ENCODE measurements around the gene CST11.
A peak's percentile ranks its signal among the peaks of the same experiment; 100 is the strongest.

The CST11 gene

DNA sequence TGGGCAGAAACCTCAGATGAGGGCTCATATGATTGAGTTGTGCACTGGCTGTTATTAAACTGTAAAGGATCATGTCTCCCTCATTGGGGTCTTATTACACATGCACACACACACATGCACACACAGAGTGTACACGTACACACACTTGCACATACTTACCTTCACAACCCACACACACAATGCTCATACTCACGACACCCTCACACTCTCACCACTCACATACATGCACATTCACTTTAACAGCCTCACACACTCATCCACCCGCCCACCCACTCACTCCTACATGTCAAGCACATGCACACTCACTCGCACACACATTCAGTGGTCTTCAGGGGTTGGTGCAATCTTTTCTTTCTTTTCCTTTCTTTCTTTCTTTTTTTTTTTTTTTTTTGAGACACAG lies 7.8 kb downstream of the CST11 start:
- Mint-ChIP-seq H3K27ac (no peak overlapping the region), H3K36me3 (ENCODE audit: low read depth) (no peaks in the 10 kb centered on the region), H3K4me3 (no peak overlapping the region), H3K9me3 (no peaks in the 10 kb centered on the region), H3K27me3 (ENCODE audit: low read depth, poor library complexity) (peaks cover 14% of the 10 kb centered on the region), H3K4me1 (peaks cover 8% of the 10 kb centered on the region)
- TF ChIP-seq, protein P1, sequence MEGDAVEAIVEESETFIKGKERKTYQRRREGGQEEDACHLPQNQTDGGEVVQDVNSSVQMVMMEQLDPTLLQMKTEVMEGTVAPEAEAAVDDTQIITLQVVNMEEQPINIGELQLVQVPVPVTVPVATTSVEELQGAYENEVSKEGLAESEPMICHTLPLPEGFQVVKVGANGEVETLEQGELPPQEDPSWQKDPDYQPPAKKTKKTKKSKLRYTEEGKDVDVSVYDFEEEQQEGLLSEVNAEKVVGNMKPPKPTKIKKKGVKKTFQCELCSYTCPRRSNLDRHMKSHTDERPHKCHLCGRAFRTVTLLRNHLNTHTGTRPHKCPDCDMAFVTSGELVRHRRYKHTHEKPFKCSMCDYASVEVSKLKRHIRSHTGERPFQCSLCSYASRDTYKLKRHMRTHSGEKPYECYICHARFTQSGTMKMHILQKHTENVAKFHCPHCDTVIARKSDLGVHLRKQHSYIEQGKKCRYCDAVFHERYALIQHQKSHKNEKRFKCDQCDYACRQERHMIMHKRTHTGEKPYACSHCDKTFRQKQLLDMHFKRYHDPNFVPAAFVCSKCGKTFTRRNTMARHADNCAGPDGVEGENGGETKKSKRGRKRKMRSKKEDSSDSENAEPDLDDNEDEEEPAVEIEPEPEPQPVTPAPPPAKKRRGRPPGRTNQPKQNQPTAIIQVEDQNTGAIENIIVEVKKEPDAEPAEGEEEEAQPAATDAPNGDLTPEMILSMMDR (IDR thresholded peaks at IDR 0.05), result no peak
- DNase-seq, result no peak

DNA sequence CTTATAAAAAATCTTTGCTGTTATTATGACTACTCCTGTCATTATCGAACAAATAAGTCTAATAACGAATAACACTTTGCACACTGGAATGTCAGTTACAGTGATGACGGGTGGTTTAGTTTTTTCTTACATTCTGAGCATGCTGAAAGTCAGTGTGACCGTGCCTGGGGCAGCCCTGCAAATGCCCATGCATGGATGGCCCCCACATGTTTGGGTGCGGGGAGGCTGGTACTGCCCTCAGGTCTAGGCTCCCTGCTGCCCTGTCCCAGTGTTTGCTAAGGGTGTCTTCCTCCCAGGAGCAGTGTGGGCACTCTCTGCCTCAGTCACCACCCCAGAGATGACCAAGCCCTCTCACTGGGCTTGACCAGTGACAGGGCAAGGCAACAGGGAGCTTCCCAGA lies 10.2 kb downstream of the CST11 start:
- Mint-ChIP-seq H3K36me3 (ENCODE audit: low read depth) (no peaks in the 10 kb centered on the region), H3K4me3 (no peak overlapping the region), H3K27me3 (ENCODE audit: low read depth, poor library complexity) (peaks cover 17% of the 10 kb centered on the region), H3K9me3 (no peaks in the 10 kb centered on the region), H3K4me1 (peaks cover 8% of the 10 kb centered on the region), H3K27ac (no peak overlapping the region)
- DNase-seq, result no peak
- TF ChIP-seq, protein P1 (IDR thresholded peaks at IDR 0.05), result no peak

DNA sequence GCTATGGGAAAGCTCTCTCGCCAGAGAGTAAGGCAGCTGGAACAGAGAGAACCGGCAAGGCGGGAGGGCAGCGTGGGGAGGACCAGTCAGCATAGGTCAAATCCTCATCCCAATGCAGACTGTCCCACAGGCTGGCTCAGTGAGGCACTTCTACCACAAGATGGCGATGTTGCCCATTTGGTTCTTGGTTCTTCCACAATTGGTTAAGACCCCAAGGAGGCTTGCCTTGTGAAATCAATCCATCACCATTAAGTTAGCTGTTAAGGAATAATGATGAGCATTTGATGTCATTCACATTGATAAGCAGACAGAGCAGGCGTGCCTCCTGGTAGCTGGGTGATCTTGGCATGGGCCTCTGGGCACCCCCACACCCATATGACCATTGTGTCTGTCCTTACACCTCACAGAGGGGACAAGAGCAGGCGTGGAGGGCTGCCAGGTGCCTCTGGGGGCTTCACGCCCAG lies 10.8 kb downstream of the CST11 start:
- H3K27me3 Mint-ChIP-seq (ENCODE audit: low read depth, poor library complexity), result peaks cover 17% of the 10 kb centered on the region
- peaks cover 8% of the 10 kb centered on the region for H3K4me1 Mint-ChIP-seq
- DNase-seq, result peak; percentile 85
- H3K4me3 Mint-ChIP-seq, result no peak overlapping the region
- TF ChIP-seq, protein P1 (IDR thresholded peaks at IDR 0.05), result peak; percentile 93
- H3K27ac Mint-ChIP-seq, result no peak overlapping the region
- no peaks in the 10 kb centered on the region for H3K36me3 Mint-ChIP-seq (ENCODE audit: low read depth)
- no peaks in the 10 kb centered on the region for H3K9me3 Mint-ChIP-seq

DNA sequence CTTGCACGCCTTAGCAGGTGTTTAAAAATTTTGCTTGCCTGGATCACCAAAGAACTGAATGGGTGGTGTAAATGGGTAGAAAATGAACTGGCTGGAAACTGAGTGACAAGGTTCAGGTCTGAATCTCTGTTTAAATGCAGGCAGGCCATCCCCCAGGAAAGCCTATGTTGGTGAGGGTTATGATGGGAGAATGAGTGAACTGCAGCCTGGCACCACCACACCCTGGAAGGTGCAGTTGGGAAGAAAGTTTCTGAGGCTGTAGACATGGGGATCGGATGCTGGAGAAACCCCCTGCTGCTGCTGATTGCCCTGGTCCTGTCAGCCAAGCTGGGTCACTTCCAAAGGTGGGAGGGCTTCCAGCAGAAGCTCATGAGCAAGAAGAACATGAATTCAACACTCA lies 12.7 kb downstream of the CST11 start:
- TF ChIP-seq, protein P1 (IDR thresholded peaks at IDR 0.05), result no peak
- H3K9me3 Mint-ChIP-seq, result no peaks in the 10 kb centered on the region
- no peak overlapping the region for H3K4me3 Mint-ChIP-seq
- H3K27ac Mint-ChIP-seq, result no peak overlapping the region
- peaks cover 22% of the 10 kb centered on the region for H3K27me3 Mint-ChIP-seq (ENCODE audit: low read depth, poor library complexity)
- no peaks in the 10 kb centered on the region for H3K36me3 Mint-ChIP-seq (ENCODE audit: low read depth)
- peaks cover 8% of the 10 kb centered on the region for H3K4me1 Mint-ChIP-seq
- DNase-seq, result no peak

DNA sequence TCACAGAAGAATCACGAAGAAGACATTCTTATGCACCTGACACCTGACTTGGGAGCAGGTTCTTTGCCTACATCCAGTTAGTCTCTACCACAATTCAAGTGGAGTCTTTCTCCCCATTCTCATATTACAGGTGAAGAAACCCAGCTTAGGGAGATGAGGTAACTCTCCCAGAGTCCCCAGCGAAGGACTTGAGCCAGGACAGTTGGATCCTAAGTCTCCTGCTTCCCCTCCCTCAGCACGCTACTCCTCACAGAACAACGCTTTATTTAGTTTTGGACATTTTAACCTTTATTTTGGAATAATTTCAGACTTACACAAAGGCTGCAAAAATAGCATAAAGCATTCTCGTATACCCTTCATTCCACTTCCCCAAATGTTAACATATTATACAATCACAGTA lies 14.0 kb downstream of the CST11 start:
- H3K27me3 Mint-ChIP-seq (ENCODE audit: low read depth, poor library complexity), result peaks cover 22% of the 10 kb centered on the region
- H3K27ac Mint-ChIP-seq, result no peak overlapping the region
- no peak overlapping the region for H3K4me3 Mint-ChIP-seq

More for the DNA sequence above, 14.0 kb downstream of the CST11 start:
- Mint-ChIP-seq H3K9me3 (no peaks in the 10 kb centered on the region), H3K36me3 (ENCODE audit: low read depth) (no peaks in the 10 kb centered on the region), H3K4me1 (peaks cover 8% of the 10 kb centered on the region)
- DNase-seq, result no peak
- TF ChIP-seq, protein P1 (IDR thresholded peaks at IDR 0.05), result no peak

Measured in nephron progenitor cell (in vitro differentiated cells).